Left ventricle myocardium inferior (tissue), 1 donor: ENCODE measurements around the gene SORT1. TPM values are rescaled to one million over a fixed set of nuclear protein-coding genes. Genes with fewer than 3 reads are reported as not detected.
A peak's percentile ranks its signal among the peaks of the same experiment; 100 is the strongest.

ENCODE experiments used
- DNase-seq: peaks from one replicate; pipeline ENCODE4 v3.0.0-alpha.2; 2020
- H3K27ac ChIP-seq: fragments of 200-600 bp; replicated peaks from 2 replicates; pipeline ENCODE4 v1.8.0; 2021
- H3K27me3 ChIP-seq: fragments of 200-600 bp; 2 replicates; pipeline ENCODE4 v1.8.0; 2021; ENCODE audit warnings: low read depth
- H3K36me3 ChIP-seq: fragments of 200-600 bp; 2 replicates; pipeline ENCODE4 v1.8.0; 2021
- H3K4me1 ChIP-seq: fragments of 200-600 bp; 2 replicates; pipeline ENCODE4 v1.8.0; 2021
- H3K4me3 ChIP-seq: fragments of 200-600 bp; 2 replicates; pipeline ENCODE4 v1.8.0; 2021; ENCODE audit warnings: mild to moderate bottlenecking, moderate library complexity
- H3K9me3 ChIP-seq: fragments of 200-600 bp; replicated peaks from 2 replicates; pipeline ENCODE4 v1.8.0; 2021
- CTCF ChIP-seq: fragments of 200-600 bp; IDR thresholded peaks from 2 replicates; pipeline ENCODE4 v1.8.0; 2021; ENCODE audit warnings: antibody characterized with exemption, mild to moderate bottlenecking, borderline replicate concordance
- intact Hi-C: fragments of 100-400 bp; cut with micrococcal nuclease; formaldehyde crosslinking; loops from one replicate; pipeline ENCODE4 v1.11.0; 2022
- total RNA-seq: library from RNA; stranded (reverse); fragmentation: NEBNext Ultra II Directional; extraction: Animal tissue kit (Norgen Biotek cat#: 25700); gene quantifications from one replicate; pipeline ENCODE4 v1.2.1, GENCODE V29; 2021
- donor health status: DM: no; HTN: yes; CAD: no; lungs with severe emphysema.

The SORT1 gene
- total RNA-seq, 1 donor from 2014 or later = 146 TPM

- Histone ChIP-seq H3K27ac (peak within 1 kb of the TSS; percentile 93), H3K4me3 (peak within 1 kb of the TSS; percentile 79), H3K27me3 (no peaks in the 10 kb centered on the region), H3K4me1 (peaks cover 49% of the 10 kb centered on the region), H3K9me3 (no peaks in the 10 kb centered on the region), H3K36me3 (peaks cover 2% of the 10 kb centered on the region)
- intact Hi-C loops = no loop called here
- peak; percentile 96 for DNase-seq
- no peak for TF ChIP-seq CTCF
Measured at GRCh38 chr1:109426281-109427170, 28.8 kb upstream of the SORT1 start, which contains the start of gene PSMA5. Gene PSMA5 (minus strand): TSS chr1:109426448. CDS start chr1:109426330, 118 bp downstream.

GRCh38 chr1:109425391-109426280 is 27.9 kb upstream of the SORT1 start:
- Histone ChIP-seq H3K4me1 (peaks cover 49% of the 10 kb centered on the region), H3K27me3 (no peaks in the 10 kb centered on the region), H3K36me3 (peaks cover 11% of the 10 kb centered on the region), H3K27ac (peak overlapping the region; percentile 93), H3K4me3 (peak overlapping the region; percentile 79), H3K9me3 (no peaks in the 10 kb centered on the region)
- no peak for TF ChIP-seq CTCF
- intact Hi-C loops = no loop called here
- DNase-seq = no peak

DNA sequence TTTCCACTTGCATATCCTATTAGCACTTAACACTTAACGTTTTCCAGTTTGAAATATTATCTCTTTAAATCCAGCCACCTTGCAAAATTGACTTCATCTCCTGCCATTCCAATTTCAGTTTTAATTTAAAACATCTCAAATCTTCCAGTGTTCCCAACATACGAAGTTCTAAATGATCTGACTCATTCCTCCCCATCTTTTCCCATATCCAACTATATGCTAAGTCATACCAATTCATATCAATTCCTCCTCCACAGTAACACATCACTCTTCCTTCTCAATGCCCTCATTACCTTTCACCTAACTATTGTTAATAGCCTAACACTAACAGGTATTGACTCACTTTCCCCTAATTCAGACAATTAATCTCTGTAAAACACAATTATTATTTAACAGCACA is 25.8 kb upstream of the SORT1 start:
- H3K4me1 ChIP-seq = peaks cover 49% of the 10 kb centered on the region
- no peak overlapping the region for H3K27ac ChIP-seq
- intact Hi-C loops = no loop called here

GRCh38 chr1:109412551-109412950 is 14.8 kb upstream of the SORT1 start:
- no peaks in the 10 kb centered on the region for H3K27me3 ChIP-seq
- DNase-seq = no peak
- H3K9me3 ChIP-seq = no peaks in the 10 kb centered on the region
- H3K4me3 ChIP-seq = no peak overlapping the region
- intact Hi-C loops = no loop called here
- H3K36me3 ChIP-seq = peaks cover 87% of the 10 kb centered on the region
- H3K27ac ChIP-seq = no peak overlapping the region
- no peak for TF ChIP-seq CTCF
- peaks cover 15% of the 10 kb centered on the region for H3K4me1 ChIP-seq

More for the DNA sequence above, 25.8 kb upstream of the SORT1 start:
- no peaks in the 10 kb centered on the region for H3K9me3 ChIP-seq
- peaks cover 31% of the 10 kb centered on the region for H3K36me3 ChIP-seq
- no peaks in the 10 kb centered on the region for H3K27me3 ChIP-seq
- TF ChIP-seq CTCF = no peak
- DNase-seq = no peak
- H3K4me3 ChIP-seq = no peak overlapping the region

DNA sequence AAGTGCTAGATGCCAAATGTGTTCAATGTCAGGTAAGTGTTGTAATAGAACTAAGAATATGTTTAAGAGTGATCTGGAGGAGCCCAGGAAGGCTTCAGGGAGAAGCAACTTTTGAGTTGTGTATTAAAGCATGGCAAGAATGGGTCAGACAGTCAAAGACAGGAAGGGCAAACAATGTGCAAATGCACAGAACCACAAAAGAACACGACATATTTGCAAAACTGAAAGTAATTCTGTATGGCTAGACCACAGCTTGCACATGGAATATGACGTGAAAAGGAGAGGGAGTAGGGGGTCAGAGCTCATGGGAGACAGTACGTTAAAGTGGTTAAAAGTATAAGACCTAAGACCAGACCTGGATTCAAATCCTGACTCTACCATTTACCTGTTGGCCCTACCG is 7.1 kb upstream of the SORT1 start:
- no peak for TF ChIP-seq CTCF
- Histone ChIP-seq H3K4me1 (peaks cover 10% of the 10 kb centered on the region), H3K27ac (no peak overlapping the region), H3K4me3 (no peak overlapping the region), H3K27me3 (no peaks in the 10 kb centered on the region), H3K9me3 (no peaks in the 10 kb centered on the region), H3K36me3 (peaks cover 84% of the 10 kb centered on the region)
- intact Hi-C loops = loop anchor here (5.0 kb wide), 1 partner anchor 63 kb away; no protein-coding TSS in a partner anchor
- no peak for DNase-seq
